ENCODE results near the gene PNLIPRP3. TPM values are rescaled to one million over a fixed set of nuclear protein-coding genes. Genes with fewer than 3 reads are reported as not detected.

The PNLIPRP3 gene
- total and polyA plus RNA-seq, 10 of the 15 experiments (the other 5 are each of a cell fraction or from before 2014, with no cell fraction given) = 0.03 TPM; not detected in 9

DNA sequence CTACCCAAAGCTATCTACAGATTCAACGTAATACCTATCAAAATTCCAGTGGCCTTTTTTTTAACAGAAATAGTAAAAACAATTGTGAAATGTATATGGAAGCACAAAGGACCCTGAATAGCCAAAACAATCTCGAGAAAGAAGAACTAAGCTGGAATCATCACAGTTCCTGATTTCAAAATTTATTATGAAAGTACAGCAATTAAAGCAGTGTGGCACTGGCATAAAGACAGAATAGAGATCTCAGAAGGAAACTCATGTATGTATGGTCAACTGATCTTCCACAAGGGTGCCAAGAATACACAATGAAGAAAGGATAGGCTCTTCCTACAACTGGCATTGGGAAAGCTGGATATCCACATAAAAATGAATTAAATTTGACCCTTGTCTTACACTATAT, 23.2 kb downstream of the PNLIPRP3 start:
- Histone ChIP-seq H3K4me3 (no peak overlapping the region), H2AFZ (ENCODE audit: control insufficient read depth, low read depth, low read length) (no peak overlapping the region), H3K79me2 (ENCODE audit: control insufficient read depth, insufficient read depth, low read length) (no peaks in the 10 kb centered on the region), H3K27ac (ENCODE audit: control insufficient read depth, insufficient read depth) (no peak overlapping the region), H4K20me1 (ENCODE audit: control insufficient read depth, insufficient read depth) (no peaks in the 10 kb centered on the region), H3K9ac (ENCODE audit: control insufficient read depth, insufficient read depth, low read length) (no peak overlapping the region), H3K9me3 (replicated peaks; ENCODE audit: control insufficient read depth, insufficient read depth, low read length) (no peaks in the 10 kb centered on the region), H3K27me3 (replicated peaks in 1 of 2; ENCODE audit: control insufficient read depth in 2 of 2, insufficient read depth in 2 of 2, low read length in 1 of 2) (no peaks in the 10 kb centered on the region), H3K4me1 (ENCODE audit: control insufficient read depth, insufficient read depth, low read length) (no peaks in the 10 kb centered on the region), H3K4me2 (ENCODE audit: control insufficient read depth, insufficient read depth) (no peak overlapping the region), H3K36me3 (ENCODE audit: control insufficient read depth in 2 of 2, insufficient read depth in 2 of 2, low read length in 1 of 2) (no peaks in the 10 kb centered on the region)
- 0% methylated on average over 2 of the region's 2 CpGs for WGBS (ENCODE audit: insufficient coverage, insufficient replicate concordance, low lambda C conversion rate, missing lambda C conversion rate)
- DNase-seq (ENCODE audit: low read depth, low spot score) (no peak), FAIRE-seq (no peak), ATAC-seq (no peak)
- ChIA-PET POLR2A (no interaction called here), SMC1A (ENCODE audit: uncharacterized antibody, unreplicated experiment) (no interaction called here), RAD21 (ENCODE audit: unreplicated experiment) (no interaction called here), CTCF (no interaction called here)
- intact Hi-C loops (cut with micrococcal nuclease; ENCODE audit: unreplicated experiment) = no loop called here
- BruUV-seq (replicated peaks) = no TSS peak
- in situ Hi-C loops (cut with MboI) = no loop called here
- no peak for TF ChIP-seq IKZF1 (conservative IDR thresholded peaks at IDR 0.05)
- no peak for TF ChIP-seq ZNF274 (IDR thresholded peaks at IDR 0.05; ENCODE audit: insufficient read depth, insufficient read length)
- TF ChIP-seq RCOR1 (conservative IDR thresholded peaks at IDR 0.05; ENCODE audit: low read depth, low read length) = no peak
- TF ChIP-seq PAX5 (IDR thresholded peaks at IDR 0.05; ENCODE audit: borderline replicate concordance, low read depth, low read length) = no peak
- TF ChIP-seq SREBF1 (IDR thresholded peaks at IDR 0.05; ENCODE audit: low read length) = no peak
- no peak for TF ChIP-seq SMAD5 (IDR thresholded peaks at IDR 0.05; ENCODE audit: low read depth)
- no peak for TF ChIP-seq GATAD2B (conservative IDR thresholded peaks at IDR 0.05; ENCODE audit: low read depth)

DNA sequence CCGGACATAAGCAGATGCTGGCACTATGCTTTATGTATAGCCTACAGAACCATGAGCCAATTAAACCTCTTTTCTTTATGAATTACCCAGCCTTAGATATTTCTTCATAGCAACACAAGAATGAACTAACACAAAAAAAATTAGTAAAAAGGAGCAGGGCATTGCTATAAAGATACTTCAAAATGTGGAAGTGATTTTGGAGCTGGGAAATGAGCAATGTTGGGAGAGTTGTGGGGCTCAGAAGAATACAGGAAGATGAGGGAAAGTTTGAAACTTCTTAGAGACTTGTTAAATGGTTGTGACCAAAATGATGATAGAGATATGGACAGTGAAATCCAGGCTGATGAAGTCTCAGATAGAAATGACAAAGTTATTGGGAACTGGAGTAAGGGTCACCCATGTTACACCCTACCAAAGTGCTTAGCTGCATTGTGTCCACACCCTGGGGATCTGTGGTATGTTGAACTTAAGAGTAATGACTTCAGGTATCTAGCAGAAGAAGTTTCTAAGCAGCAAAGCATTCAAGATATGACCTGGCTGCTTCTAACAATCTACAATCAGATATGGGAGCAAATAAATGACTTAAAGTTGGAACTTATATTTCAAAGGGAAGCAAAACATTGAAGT, 24.2 kb downstream of the PNLIPRP3 start:
- H3K4me1 ChIP-seq (ENCODE audit: control insufficient read depth, insufficient read depth, low read length) = no peaks in the 10 kb centered on the region
- ChIA-PET SMC1A (ENCODE audit: uncharacterized antibody, unreplicated experiment) (no interaction called here), CTCF (interaction anchor here (0.8 kb wide), 1 partner anchor 10 kb away, joined by 3 read pairs; no protein-coding TSS in a partner anchor), POLR2A (no interaction called here), RAD21 (ENCODE audit: unreplicated experiment) (no interaction called here)
- H3K27me3 ChIP-seq (replicated peaks in 1 of 2; ENCODE audit: control insufficient read depth in 2 of 2, insufficient read depth in 2 of 2, low read length in 1 of 2) = no peaks in the 10 kb centered on the region
- in situ Hi-C loops (cut with MboI) (no loop called here), intact Hi-C loops (cut with micrococcal nuclease; ENCODE audit: unreplicated experiment) (no loop called here)
- H4K20me1 ChIP-seq (ENCODE audit: control insufficient read depth, insufficient read depth) = no peaks in the 10 kb centered on the region
- H3K4me3 ChIP-seq = no peak overlapping the region
- H2AFZ ChIP-seq (ENCODE audit: control insufficient read depth, low read depth, low read length) = no peak overlapping the region
- no peak overlapping the region for H3K9ac ChIP-seq (ENCODE audit: control insufficient read depth, insufficient read depth, low read length)
- no peaks in the 10 kb centered on the region for H3K9me3 ChIP-seq (replicated peaks; ENCODE audit: control insufficient read depth, insufficient read depth, low read length)
- BruUV-seq (replicated peaks) = no TSS peak
- no peak overlapping the region for H3K27ac ChIP-seq (ENCODE audit: control insufficient read depth, insufficient read depth)
- no peak overlapping the region for H3K4me2 ChIP-seq (ENCODE audit: control insufficient read depth, insufficient read depth)
- DNase-seq (ENCODE audit: low read depth, low spot score) (no peak), FAIRE-seq (no peak), ATAC-seq (no peak)
- no peaks in the 10 kb centered on the region for H3K36me3 ChIP-seq (ENCODE audit: control insufficient read depth in 2 of 2, insufficient read depth in 2 of 2, low read length in 1 of 2)
- 0% methylated on average over 1 of the region's 1 CpG for WGBS (ENCODE audit: insufficient coverage, insufficient replicate concordance, low lambda C conversion rate, missing lambda C conversion rate)
- H3K79me2 ChIP-seq (ENCODE audit: control insufficient read depth, insufficient read depth, low read length) = no peaks in the 10 kb centered on the region
- TF ChIP-seq NFIC (IDR thresholded peaks at IDR 0.05; ENCODE audit: low read depth, low read length) (no peak), CREB1 (IDR thresholded peaks at IDR 0.05; ENCODE audit: low read depth) (no peak), ZNF207 (IDR thresholded peaks at IDR 0.05; ENCODE audit: borderline replicate concordance) (no peak), IRF4 (IDR thresholded peaks at IDR 0.05; ENCODE audit: low read depth, low read length) (no peak), RUNX3 (IDR thresholded peaks at IDR 0.05; ENCODE audit: low read length) (no peak), NFYB (IDR thresholded peaks at IDR 0.05; ENCODE audit: insufficient read depth, low read depth, low read length) (no peak), RAD21 (IDR thresholded peaks at IDR 0.05; ENCODE audit: insufficient read depth, low read depth, low read length) (no peak), WRNIP1 (IDR thresholded peaks at IDR 0.05; ENCODE audit: borderline replicate concordance, low read depth, low read length) (no peak), BMI1 (IDR thresholded peaks at IDR 0.05; ENCODE audit: borderline replicate concordance) (no peak), POU2F2 (IDR thresholded peaks at IDR 0.05; ENCODE audit: borderline replicate concordance, low read depth, low read length) (no peak)
- TF ChIP-seq, protein P1, sequence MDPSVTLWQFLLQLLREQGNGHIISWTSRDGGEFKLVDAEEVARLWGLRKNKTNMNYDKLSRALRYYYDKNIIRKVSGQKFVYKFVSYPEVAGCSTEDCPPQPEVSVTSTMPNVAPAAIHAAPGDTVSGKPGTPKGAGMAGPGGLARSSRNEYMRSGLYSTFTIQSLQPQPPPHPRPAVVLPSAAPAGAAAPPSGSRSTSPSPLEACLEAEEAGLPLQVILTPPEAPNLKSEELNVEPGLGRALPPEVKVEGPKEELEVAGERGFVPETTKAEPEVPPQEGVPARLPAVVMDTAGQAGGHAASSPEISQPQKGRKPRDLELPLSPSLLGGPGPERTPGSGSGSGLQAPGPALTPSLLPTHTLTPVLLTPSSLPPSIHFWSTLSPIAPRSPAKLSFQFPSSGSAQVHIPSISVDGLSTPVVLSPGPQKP (IDR thresholded peaks at IDR 0.05; ENCODE audit: low read depth, low read length) = no peak
- TF ChIP-seq, protein P2, sequence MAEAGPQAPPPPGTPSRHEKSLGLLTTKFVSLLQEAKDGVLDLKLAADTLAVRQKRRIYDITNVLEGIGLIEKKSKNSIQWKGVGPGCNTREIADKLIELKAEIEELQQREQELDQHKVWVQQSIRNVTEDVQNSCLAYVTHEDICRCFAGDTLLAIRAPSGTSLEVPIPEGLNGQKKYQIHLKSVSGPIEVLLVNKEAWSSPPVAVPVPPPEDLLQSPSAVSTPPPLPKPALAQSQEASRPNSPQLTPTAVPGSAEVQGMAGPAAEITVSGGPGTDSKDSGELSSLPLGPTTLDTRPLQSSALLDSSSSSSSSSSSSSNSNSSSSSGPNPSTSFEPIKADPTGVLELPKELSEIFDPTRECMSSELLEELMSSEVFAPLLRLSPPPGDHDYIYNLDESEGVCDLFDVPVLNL (IDR thresholded peaks at IDR 0.05; ENCODE audit: low read depth, low read length) = no peak
